GM21619 (cell line): ENCODE measurements around the gene AK2.
"Not testable (repeated sequence)": the region's sequence is repeated elsewhere in the genome, so short reads cannot be mapped to it uniquely, and the experiment has no call there.

Experiments
- ATAC-seq: cut with Tn5 transposase; IDR thresholded peaks from one replicate; pipeline ENCODE4 v1.9.1; 2021; ENCODE audit not compliant: unreplicated experiment

The AK2 gene

GRCh38 chr1:33024430-33025179 is 12.1 kb downstream of the AK2 start:
- not testable (repeated sequence) for ATAC-seq

DNA sequence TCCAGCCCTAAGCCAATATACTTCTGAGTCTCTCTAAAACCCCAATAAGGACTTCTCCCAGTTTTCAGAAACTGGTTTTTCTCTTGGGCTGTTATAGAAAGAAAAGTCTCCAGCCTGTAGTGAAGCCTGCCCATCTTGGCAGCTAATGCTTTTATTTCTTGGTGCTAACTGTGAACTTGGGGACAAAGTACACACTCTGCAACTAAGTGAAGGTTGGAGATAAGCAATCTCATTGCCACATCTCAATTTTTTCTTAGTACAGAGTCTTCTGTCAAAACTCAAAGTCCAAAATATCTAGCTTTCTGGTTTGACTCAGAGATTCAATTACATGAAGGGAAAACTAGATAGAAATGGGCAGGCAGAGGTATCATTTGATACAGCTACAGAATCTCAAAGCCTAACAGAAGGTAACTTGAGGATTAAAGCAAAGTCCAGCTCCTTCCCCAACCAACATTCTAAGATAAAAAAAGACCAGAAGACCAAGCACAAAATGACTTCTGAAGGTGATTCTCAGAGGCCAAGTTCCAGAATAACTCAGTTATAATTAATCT is 14.0 kb downstream of the AK2 start:
- no peak for ATAC-seq

DNA sequence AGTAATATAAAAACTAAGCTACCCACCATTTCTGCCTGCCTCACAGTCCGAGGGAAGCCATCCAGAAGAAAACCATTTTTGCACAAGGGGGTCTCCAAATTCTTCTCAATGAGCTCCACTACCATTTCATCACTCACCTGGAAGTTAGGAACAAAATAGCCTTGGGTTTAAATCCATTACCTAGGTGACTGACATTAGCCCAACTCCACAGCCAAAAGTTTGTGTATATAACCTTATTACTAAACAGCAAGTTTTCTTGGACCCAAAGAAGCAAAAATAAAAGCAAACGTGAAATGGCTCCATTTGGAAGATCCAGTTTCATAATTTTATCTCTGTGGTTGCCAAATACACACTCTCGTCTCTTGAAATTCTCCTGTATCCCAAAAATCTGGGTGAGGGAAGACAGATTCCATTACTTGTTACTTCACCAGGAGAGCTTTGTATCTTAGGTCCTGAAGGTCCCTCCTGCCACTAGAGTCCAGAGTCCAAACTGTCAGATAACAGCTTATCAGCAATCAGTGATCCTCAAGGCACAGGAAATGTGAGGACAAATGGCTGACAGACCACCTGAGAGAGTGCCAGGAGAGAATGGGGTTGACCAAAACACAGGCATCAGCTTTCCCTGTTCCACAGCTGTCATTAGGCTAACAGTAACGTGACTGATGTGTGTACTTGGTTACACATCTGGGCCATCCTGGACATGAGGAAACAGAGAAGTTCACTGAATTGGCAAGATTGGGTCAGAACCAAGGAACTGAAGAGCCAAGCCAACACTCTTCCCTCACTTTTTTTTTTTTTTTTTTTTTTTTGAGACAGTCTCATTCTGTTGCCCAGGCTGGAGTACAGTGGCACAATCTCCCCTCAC is 14.9 kb downstream of the AK2 start:
- ATAC-seq = no peak

DNA sequence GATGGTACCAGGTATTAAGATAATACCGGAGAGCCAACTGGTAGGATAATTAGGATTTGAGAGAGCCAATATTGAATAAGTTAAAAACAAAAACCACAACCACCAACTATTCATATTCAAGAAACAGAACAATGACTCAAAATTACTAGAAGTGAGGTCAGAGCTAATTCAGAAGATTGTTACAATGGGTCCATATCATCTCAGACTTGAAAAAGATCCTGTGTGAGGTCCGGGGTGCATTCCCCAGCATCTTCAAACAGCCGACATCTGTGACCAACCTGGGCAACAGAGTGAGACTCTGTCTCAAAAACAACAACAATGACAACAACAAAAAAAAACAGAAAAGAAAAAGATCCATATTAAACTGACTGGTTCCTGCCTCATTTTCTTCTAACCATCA is 18.6 kb downstream of the AK2 start:
- ATAC-seq = no peak

DNA sequence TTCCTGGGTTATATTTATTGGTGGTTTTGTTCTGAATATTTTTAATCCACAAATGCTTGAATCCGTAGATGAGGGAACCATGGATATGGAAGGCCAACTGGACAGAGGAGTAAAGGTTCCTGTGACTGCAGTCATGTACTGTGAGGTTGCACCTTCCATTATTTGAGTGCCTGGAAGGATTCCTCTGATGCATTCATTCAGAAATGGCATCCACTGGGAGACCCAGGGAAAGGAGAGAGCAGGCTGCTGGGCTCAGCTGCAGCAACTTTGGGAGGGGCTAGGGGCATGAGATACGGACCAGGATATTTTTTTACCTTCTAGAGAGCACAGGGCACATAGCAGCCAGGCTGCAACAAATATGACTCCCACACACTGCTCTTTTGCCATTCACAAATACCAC is 19.5 kb downstream of the AK2 start:
- no peak for ATAC-seq

GRCh38 chr1:33015216-33015615 is 21.5 kb downstream of the AK2 start:
- ATAC-seq = no peak

GRCh38 chr1:33014464-33015163 is 22.1 kb downstream of the AK2 start:
- no peak for ATAC-seq

DNA sequence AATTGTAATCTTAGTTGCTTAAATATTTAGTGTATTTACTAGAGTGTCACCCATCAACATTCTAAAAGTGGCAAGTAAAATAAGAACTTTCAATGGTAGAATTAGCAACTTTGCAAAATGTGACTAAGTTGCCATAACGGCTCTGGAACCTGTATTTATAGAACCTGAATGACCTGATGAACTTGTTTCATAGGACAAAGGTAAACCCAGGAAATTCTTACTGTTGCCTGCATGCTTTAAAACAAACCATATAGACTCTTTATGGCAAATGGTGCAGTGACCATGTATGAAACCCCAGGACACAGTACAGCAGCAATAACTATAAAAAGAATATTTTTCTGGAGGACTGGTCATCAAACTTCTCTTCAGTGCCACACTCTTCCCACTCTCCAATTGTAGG is 22.9 kb downstream of the AK2 start:
- no peak for ATAC-seq

- no peak for ATAC-seq
Measured at GRCh38 chr1:33012165-33012564, 24.5 kb downstream of the AK2 start.

DNA sequence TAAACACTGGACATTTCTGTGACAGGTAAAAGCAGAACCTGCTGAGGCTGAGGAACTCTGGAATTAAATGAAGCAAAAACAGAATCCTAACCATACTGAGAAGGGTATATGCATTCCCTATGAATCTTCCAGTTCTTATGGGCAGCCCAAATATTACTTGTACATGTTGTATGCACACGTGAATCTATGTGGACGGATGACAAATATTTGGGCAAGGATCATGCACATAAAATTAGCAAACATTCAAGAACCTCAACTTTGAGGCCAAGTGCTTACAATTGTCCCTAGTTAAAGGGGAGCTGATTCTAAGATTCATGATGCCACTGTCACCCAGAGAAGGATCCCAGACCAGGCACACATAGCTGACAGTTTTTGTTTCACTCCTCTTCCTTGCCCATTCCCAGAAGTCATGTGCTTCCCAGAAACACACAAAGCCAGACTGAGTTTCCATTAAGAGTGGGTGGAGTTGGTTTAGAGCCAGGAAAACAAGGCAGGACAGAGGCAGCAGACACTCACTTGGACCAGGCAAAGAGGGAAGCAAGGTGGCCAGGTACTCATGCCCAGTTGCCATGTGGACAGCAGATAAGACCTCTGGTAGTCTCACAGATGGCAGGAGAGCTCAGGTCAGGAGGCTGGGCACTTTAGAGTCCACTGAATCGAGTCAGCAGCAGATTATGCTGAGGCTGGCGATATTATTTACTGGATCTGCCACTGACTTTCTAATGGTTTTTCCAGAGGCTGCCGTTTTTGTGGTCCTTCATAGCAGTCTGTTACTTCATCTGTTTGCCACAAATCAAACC is 25.6 kb downstream of the AK2 start:
- ATAC-seq = no peak

GRCh38 chr1:33009561-33009960 is 27.1 kb downstream of the AK2 start:
- no peak for ATAC-seq

DNA sequence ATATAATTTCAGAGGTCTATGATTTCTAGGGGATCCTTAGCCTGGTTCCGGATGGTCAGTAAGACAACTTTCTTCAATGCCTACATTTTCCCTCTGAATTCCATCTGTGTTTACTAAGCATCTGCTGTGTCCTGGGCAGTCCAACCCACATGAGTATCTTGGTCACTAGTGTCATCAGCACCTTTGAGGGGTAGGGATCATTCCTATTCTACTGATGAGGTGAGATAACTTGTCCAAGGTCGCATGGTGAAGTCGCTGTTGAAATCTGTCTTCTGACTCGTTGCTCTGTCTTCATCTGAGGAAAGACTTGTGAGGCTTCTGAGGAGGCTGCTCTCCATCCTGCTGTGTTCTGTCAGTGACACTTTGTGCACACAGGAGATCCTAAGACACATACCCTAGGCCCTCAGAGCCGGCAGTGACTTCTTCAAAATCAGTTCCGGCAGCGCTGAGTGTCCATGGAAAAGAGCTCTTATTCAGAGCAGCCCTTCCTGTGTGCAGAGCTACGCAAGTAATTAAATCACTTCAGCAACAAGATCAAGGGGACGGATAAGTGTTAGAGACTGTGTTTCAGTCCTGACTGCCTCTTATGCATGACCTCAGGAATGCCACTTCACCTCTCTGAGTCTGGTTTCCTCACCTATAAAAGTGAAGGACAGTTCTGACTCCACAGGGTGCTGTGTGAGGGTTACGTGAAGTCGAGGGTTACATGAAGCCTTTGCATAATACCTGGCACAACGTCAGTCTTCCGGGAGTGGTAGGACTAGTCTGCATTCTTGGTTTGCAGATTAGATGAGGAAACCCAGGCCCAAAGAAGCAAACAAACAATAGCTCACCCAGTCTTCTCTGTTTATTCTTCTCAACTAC is 28.4 kb downstream of the AK2 start:
- ATAC-seq = no peak

DNA sequence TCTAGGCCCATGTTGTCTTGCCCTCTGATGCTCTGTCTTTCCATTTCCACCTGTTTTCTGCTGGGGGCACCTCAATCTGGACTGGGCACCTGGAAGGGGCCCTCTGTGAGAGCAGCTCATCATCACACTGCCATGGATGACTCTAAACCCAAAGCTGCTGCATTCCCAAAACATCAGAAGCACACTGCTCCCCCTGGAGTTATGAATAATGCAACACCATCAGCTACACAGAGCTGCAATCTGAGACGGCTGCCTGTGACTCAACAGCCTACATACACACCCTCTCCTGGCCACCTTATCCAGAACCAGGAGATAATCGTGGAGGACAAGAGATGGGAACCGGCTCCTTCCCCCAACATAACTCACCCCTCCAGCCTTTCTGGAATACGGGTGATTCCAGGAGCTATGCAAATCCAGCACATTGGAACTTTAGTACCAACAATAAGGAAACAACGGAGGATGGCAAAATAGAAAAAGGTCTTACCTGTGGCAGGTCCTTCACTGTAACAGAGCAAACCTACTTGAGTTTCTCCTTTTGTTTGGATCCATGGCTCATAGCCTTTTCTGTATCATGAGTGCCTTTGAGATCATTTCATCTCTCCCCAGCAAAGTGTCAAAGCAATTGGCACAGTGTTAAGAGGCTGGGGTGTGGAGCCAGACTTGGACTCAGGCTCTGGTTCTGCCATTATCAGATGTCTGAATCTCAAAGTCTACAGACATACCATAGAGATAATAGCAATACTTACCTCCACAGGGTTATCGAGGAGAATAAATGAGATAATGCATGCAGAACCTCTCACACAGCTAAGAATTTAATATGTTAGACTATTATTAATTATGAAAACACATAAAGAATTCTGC is 29.3 kb downstream of the AK2 start:
- no peak for ATAC-seq

DNA sequence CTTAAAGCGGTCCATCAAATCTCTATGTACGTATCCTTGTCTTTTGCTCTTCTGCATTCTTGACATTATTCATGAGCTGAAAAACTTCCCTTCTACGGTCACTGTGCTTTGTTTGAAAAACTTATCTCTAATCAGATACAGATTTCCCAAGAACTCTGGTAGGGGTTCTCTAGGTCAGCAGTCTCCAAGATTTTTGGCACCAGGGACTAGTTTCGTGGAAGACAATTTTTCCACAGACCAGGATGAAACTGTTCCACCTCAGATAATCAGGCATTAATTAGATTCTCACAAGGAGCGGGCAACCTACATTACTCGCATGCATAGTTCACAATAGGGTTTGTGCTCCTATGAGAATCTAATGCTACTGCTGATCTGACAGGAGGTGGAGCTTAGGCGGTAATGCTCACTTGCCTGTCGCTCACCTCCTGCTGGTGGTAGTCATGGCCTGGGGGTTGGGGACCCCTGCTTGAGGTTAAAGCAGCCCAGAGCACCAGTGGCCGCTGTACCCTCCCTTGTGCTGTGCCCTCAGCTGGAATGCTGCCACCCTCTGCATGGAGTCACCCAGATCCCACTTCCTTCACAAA is 30.8 kb downstream of the AK2 start:
- ATAC-seq = no peak

GRCh38 chr1:33005117-33005837 is 31.4 kb downstream of the AK2 start:
- no peak for ATAC-seq

DNA sequence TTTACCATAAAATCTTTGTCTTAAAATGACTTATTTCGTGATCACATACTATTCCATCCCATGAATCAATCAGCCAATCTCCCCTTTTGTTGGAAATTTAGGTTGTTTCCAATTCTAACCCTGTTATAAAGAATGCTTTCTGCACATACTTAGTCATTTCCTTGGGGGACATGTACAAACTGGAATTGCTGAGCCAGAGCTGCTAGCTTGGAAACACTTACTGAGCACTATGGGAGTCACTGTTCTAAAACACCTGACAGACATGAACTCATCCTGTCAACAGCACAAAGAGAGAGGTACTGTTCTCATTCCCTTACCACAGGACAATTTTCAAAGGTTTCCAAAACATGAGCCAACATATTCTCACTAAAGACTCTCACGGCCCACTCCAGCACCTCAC is 32.1 kb downstream of the AK2 start:
- ATAC-seq = no peak

DNA sequence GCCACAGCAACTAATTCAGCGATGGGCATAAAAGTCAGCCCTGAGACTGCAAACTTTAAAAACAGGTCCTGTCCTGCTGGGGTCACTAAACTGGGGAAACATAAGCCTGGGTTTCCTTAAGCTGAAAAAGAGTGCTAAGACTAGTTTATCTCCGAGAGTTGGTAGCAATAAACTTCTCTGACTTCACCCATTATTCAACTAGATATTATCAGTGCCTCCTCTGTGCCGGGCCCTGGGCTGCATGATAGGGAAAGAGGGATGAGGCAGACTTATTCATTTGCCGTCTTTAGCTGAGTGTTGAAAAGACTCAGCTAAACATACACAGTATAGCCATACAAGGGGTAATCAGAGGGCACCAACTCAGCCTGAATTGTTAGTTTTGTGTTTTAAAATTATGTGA is 33.0 kb downstream of the AK2 start:
- ATAC-seq = no peak

DNA sequence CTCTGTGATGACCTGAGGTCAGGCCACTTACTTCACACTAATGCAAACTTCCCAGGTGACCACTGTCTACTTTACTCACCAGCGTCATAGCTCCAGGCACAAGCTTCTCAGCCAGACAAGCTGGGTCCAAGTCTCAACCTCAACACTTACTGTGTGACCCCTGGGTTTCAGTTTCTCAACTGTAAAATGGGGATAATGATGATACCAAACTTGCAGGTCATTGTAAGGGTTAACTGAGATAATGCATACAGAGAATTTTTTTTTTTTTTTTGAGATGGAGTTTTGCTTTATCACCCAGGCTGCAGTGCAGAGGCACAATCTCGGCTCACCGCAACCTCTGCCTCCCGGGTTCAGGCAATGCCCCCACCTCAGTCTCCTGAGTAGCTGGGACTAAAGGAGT is 34.7 kb downstream of the AK2 start:
- ATAC-seq = no peak
